OCI-LY7 (cell line): ENCODE results near the gene MTFP1.

Source experiments
- EZH2phosphoT487 ChIP-seq: fragments of 200-600 bp; sonication (generic); IDR thresholded peaks from 2 replicates; pipeline ENCODE4 v1.6.1; 2018; ENCODE audit warnings: low read depth, borderline replicate concordance, mild to moderate bottlenecking, mixed run types, antibody characterized with exemption, low read length, moderate library complexity, mixed read lengths
- TF ChIP-seq, protein P1 (sequence below): fragments of 200-600 bp; sonication (generic); conservative IDR thresholded peaks from 2 replicates; pipeline ENCODE4 v1.5.1; 2014; ENCODE audit warnings: mild to moderate bottlenecking, antibody characterized with exemption, low read length, moderate library complexity, mixed read lengths

DNA sequence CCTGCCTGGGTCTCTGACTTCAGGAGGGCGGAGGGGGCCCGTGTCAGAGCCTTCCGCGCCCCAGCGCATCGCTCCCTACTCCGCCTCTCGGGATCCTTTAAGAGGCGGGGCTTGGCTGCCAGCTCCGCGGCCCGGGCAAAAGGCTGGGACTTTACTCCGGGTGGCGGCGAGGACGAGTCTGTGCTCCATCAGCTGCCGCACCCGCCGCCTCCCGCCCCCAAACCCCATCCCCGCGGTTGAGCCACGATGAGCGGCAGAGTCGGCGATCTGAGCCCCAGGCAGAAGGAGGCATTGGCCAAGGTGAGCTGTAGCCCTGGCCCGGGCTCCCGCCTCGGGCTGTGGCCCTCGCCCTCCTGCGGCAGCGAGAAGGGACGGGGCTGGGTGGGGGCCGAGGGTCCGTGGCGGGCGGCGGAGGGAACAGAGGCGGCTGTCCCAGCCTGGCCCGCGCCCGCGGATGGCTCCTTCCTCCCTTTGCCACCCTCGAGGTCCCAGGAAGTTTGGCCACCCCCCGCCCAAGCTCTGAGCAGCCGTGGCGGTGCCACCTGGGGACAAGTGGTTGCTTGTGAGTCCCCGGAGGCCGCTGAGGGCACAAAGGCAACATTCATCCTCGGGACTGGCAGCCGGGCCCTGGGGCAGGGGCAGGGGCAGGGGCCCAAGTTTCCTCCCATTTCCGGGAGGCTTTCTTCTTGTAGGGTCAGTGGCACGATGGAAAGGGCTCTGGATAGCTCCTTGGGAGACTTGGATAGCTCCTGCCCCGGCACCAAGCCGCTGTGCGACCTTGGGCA, 28.5 kb upstream of the MTFP1 start, which contains the start of gene SEC14L2:
- TF ChIP-seq, protein P1, sequence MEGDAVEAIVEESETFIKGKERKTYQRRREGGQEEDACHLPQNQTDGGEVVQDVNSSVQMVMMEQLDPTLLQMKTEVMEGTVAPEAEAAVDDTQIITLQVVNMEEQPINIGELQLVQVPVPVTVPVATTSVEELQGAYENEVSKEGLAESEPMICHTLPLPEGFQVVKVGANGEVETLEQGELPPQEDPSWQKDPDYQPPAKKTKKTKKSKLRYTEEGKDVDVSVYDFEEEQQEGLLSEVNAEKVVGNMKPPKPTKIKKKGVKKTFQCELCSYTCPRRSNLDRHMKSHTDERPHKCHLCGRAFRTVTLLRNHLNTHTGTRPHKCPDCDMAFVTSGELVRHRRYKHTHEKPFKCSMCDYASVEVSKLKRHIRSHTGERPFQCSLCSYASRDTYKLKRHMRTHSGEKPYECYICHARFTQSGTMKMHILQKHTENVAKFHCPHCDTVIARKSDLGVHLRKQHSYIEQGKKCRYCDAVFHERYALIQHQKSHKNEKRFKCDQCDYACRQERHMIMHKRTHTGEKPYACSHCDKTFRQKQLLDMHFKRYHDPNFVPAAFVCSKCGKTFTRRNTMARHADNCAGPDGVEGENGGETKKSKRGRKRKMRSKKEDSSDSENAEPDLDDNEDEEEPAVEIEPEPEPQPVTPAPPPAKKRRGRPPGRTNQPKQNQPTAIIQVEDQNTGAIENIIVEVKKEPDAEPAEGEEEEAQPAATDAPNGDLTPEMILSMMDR: no peak
- TF ChIP-seq EZH2phosphoT487: no peak
